Measurements from ENCODE around the gene DEFB131B.
A peak's percentile ranks its signal among the peaks of the same experiment; 100 is the strongest.

DNA sequence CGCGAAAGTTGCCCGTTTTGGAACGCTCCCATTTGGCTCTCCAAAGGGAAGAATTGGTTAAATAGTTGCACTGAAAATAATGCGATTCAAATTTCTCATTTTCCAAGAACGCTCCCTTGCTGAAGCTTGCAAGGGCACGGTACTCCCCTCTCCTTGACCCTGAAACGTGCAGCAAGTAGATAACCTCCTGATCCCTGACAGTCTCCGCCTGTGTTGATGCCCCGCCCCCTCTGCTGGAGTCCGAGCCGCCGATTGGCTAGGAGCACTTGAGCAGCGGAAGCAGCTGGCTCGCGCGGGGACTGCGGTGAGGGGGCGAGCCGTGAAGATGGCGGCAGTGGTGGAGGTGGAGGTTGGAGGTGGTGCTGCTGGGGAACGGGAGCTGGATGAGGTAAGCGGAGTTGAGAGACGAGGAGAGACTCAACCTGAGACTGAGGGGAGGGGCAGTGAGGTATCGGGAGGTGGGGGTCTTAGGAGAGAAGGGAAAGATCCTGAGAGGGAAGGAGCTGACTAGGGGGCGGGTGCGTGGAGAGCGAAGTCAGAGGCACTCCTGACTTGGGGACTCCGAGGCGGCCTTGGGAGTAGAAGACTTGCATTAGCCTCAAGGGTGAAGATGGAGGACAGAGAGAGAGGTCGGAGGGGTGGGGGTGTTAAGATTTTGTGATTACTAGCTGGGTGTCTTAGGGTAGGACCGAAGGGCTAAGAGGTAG lies 50.6 kb downstream of the DEFB131B start, which contains the start of gene RNF121:
- peak; percentile 70 for TF ChIP-seq POLR2A (IDR thresholded peaks at IDR 0.05; ENCODE audit: low read length)
- no peak for TF ChIP-seq GATA1 (IDR thresholded peaks at IDR 0.05; ENCODE audit: low read depth, low read length)

All from erythroblast (primary cell).